Body of pancreas (tissue), 4 donors: Measurements from ENCODE around the gene GTF2H1.
"Not testable (repeated sequence)": the region's sequence is repeated elsewhere in the genome, so short reads cannot be mapped to it uniquely, and the experiment has no call there.

Experiments used
- POLR2A ChIP-seq, 3 donors: fragments of 450-650 bp; IDR thresholded peaks; one replicate each; pipeline ENCODE4 v1.6.1; 2016; ENCODE audit warnings: antibody characterized with exemption in 3 of 3, mild to moderate bottlenecking in 2 of 3
- TF ChIP-seq, protein P1 (sequence below), 7 experiments: fragments of 450-650 bp in 4 of 7; fragments of 200-600 bp in 3 of 7; sonication (generic) in 3 of 7; IDR thresholded peaks; one replicate each; pipeline ENCODE4 v1.5.1; 2016 to 2019; ENCODE audit warnings: antibody characterized with exemption in 7 of 7

DNA sequence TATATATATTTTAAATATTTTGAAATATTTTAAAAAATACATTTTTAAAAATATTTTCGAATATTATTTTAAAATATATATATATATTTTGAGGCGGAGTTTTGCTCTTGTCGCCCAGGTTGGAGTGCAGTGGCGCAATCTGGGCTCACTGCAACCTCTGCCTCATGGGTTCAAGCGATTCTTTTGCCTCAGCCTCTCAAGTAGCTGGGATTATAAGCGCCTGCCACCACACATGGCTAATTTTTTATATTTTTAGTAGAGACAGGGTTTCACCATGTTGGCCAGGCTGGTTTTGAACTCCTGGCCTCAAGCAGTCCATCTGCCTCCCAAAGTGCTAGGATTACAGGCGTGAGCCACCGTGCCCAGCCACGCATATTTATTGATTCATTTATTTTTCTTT lies 78.7 kb downstream of the GTF2H1 start:
- TF ChIP-seq, protein P1, sequence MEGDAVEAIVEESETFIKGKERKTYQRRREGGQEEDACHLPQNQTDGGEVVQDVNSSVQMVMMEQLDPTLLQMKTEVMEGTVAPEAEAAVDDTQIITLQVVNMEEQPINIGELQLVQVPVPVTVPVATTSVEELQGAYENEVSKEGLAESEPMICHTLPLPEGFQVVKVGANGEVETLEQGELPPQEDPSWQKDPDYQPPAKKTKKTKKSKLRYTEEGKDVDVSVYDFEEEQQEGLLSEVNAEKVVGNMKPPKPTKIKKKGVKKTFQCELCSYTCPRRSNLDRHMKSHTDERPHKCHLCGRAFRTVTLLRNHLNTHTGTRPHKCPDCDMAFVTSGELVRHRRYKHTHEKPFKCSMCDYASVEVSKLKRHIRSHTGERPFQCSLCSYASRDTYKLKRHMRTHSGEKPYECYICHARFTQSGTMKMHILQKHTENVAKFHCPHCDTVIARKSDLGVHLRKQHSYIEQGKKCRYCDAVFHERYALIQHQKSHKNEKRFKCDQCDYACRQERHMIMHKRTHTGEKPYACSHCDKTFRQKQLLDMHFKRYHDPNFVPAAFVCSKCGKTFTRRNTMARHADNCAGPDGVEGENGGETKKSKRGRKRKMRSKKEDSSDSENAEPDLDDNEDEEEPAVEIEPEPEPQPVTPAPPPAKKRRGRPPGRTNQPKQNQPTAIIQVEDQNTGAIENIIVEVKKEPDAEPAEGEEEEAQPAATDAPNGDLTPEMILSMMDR (IDR thresholded peaks at IDR 0.05) = not testable (repeated sequence)
- not testable (repeated sequence) for TF ChIP-seq POLR2A (IDR thresholded peaks at IDR 0.05)
